Endothelial cell of umbilical vein (primary cell): ENCODE results near the gene LUC7L2.

Experiments
- EZH2 ChIP-seq: IDR thresholded peaks from 2 replicates; pipeline ENCODE4 v1.6.1; 2012; ENCODE audit warnings: borderline replicate concordance, low read depth, mild to moderate bottlenecking, moderate library complexity, low read length, inconsistent platforms; ENCODE audit not compliant: severe bottlenecking
- FOS ChIP-seq: IDR thresholded peaks from 2 replicates; pipeline ENCODE4 v1.6.1; 2011; ENCODE audit warnings: mild to moderate bottlenecking, low read length, moderate library complexity, borderline replicate concordance; ENCODE audit not compliant: insufficient read depth
- POLR2A ChIP-seq: IDR thresholded peaks from 2 replicates; pipeline ENCODE4 v1.6.1; 2012; ENCODE audit warnings: low read depth, mild to moderate bottlenecking, control low read depth, low read length
- TF ChIP-seq, protein P1 (sequence below), 2 donors: IDR thresholded peaks; 1 replicate in 1 of 2; 2 replicates in 1 of 2; pipeline ENCODE4 v1.5.1; 2011; ENCODE audit warnings: low read length in 2 of 2, mild to moderate bottlenecking in 2 of 2, moderate library complexity in 2 of 2, control low read depth in 1 of 2, inconsistent platforms in 1 of 2, low read depth in 1 of 2; ENCODE audit not compliant: insufficient read depth in 1 of 2; ENCODE audit errors: extremely low read depth in 1 of 2

DNA sequence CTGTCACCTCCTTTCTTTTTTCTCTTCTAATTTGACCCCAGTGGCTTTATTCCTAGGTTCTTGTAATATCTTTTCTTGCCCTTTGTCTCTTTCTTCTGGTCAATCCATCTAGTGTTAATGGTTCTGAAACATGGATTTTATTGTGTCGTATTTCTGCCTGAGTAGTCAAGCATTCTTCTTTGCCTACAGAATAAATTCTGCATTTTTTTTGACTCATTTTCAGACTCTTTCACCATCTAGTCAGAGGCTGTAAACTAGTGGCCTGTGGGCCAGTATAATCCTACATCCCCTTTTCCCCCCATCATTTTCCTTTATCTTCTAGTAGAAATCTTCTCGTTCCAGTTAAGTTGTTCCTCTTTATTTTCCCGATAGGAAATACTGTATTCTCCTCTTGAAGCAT is 29.4 kb downstream of the LUC7L2 start:
- TF ChIP-seq, protein P1, sequence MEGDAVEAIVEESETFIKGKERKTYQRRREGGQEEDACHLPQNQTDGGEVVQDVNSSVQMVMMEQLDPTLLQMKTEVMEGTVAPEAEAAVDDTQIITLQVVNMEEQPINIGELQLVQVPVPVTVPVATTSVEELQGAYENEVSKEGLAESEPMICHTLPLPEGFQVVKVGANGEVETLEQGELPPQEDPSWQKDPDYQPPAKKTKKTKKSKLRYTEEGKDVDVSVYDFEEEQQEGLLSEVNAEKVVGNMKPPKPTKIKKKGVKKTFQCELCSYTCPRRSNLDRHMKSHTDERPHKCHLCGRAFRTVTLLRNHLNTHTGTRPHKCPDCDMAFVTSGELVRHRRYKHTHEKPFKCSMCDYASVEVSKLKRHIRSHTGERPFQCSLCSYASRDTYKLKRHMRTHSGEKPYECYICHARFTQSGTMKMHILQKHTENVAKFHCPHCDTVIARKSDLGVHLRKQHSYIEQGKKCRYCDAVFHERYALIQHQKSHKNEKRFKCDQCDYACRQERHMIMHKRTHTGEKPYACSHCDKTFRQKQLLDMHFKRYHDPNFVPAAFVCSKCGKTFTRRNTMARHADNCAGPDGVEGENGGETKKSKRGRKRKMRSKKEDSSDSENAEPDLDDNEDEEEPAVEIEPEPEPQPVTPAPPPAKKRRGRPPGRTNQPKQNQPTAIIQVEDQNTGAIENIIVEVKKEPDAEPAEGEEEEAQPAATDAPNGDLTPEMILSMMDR (IDR thresholded peaks at IDR 0.05; ENCODE audit: extremely low read depth in 1 of 2, insufficient read depth in 1 of 2, low read depth in 1 of 2, low read length in 2 of 2), result no peak
- TF ChIP-seq EZH2 (no peak), POLR2A (no peak), FOS (no peak)
